NCI-H2171 (cell line): ENCODE measurements around the gene SIK1.
"Not testable (repeated sequence)": the region's sequence is repeated elsewhere in the genome, so short reads cannot be mapped to it uniquely, and the experiment has no call there.

Experiments
- DNase-seq: peaks from one replicate; lab custom pipeline; 2025; lab: John Stamatoyannopoulos, UW

SIK1 gene

GRCh38 chr21:43396788-43397438, 30.0 kb downstream of the SIK1 start:
- not testable (repeated sequence) for DNase-seq

GRCh38 chr21:43383351-43383750, 43.6 kb downstream of the SIK1 start:
- not testable (repeated sequence) for DNase-seq

- DNase-seq: not testable (repeated sequence)
These were observed 44.0 kb downstream of the SIK1 start for GRCh38 chr21:43382902-43383301.

- not testable (repeated sequence) for DNase-seq
These were observed 45.9 kb downstream of the SIK1 start for GRCh38 chr21:43380852-43381533.

- DNase-seq: not testable (repeated sequence)
These were observed 46.6 kb downstream of the SIK1 start for GRCh38 chr21:43380337-43380736.

- not testable (repeated sequence) for DNase-seq
These were observed 47.3 kb downstream of the SIK1 start for GRCh38 chr21:43379626-43380122.

- DNase-seq: no peak
These were observed 50.5 kb downstream of the SIK1 start for GRCh38 chr21:43376478-43376882.

- no peak for DNase-seq
These were observed 51.0 kb downstream of the SIK1 start for GRCh38 chr21:43375837-43376477.

GRCh38 chr21:43375006-43375836, 51.7 kb downstream of the SIK1 start:
- DNase-seq: no peak

- no peak for DNase-seq
These were observed 52.6 kb downstream of the SIK1 start for GRCh38 chr21:43374228-43374885.

- no peak for DNase-seq
These were observed 53.3 kb downstream of the SIK1 start for GRCh38 chr21:43373362-43374227.

- DNase-seq: no peak
These were observed 54.1 kb downstream of the SIK1 start for GRCh38 chr21:43372663-43373361.

GRCh38 chr21:43371786-43372185, 55.1 kb downstream of the SIK1 start:
- DNase-seq: no peak

- DNase-seq: no peak
These were observed 55.9 kb downstream of the SIK1 start for GRCh38 chr21:43370888-43371570.

GRCh38 chr21:43370091-43370658, 56.8 kb downstream of the SIK1 start:
- DNase-seq: peak; percentile 24

- DNase-seq: no peak
These were observed 57.3 kb downstream of the SIK1 start for GRCh38 chr21:43369596-43370090.

- DNase-seq: no peak
These were observed 57.8 kb downstream of the SIK1 start for GRCh38 chr21:43369124-43369523.

GRCh38 chr21:43368685-43369084, 58.2 kb downstream of the SIK1 start:
- DNase-seq: no peak

- no peak for DNase-seq
These were observed 59.1 kb downstream of the SIK1 start for GRCh38 chr21:43367859-43368258.
